ENCODE data around the gene ZNF225.
"Not testable (repeated sequence)": the region's sequence is repeated elsewhere in the genome, so short reads cannot be mapped to it uniquely, and the experiment has no call there.

ZNF225 gene

GRCh38 chr19:44113138-44113783 lies at the start of gene ZNF225:
Gene ZNF225 (plus strand): TSS chr19:44113399. CDS start chr19:44115828, 2,429 bp downstream.
- DNase-seq (ENCODE audit: low read depth in 2 of 2), result peak; percentile 67 to 83

GRCh38 chr19:44066305-44066704 lies 46.9 kb upstream of the ZNF225 start:
- DNase-seq (ENCODE audit: low read depth in 2 of 2), result no peak

GRCh38 chr19:44069415-44069814 lies 43.8 kb upstream of the ZNF225 start:
- no peak for DNase-seq (ENCODE audit: low read depth in 2 of 2)

DNA sequence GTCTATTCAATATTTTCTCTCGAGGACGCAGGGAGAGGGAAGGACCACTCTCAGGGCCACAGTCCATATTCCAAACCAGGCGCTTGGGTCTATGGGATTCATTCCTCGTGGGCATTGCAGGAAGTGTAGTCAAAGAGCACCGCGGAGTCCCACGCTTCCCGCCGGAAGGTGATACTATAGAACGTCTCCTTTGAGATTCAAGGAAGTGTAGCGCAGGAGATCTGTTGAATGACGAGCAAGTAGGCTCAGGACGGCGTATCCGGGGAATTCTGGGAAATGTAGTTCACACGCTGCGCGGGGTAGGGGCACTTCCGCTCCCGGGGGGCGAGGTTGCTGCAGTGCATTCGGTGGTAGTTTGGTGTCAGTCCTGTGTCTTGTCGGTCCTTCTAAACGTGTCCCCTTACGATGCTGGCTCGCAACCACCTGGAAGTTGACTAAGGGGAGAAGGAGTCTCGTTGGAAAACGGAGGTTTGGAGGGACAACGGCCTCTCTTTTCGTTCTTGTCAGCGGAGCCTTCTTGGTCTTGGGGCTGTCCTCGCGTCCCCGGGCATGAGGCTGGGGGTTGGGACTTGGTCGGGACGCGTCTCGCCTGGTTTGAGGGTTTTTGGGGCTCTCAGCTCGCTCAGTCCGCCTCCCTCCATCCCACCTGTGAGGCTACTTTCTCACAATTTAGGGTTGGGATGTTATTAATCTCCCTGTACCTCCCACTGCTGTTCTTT lies 41.2 kb upstream of the ZNF225 start, which contains the start of gene ZNF284:
TSS of gene ZNF284 (plus strand) at position 336 of the 719 bp plus-strand sequence. CDS start 4,231 bp downstream, outside the sequence.
- DNase-seq (ENCODE audit: low read depth in 2 of 2), result peak; percentile 63 to 76

DNA sequence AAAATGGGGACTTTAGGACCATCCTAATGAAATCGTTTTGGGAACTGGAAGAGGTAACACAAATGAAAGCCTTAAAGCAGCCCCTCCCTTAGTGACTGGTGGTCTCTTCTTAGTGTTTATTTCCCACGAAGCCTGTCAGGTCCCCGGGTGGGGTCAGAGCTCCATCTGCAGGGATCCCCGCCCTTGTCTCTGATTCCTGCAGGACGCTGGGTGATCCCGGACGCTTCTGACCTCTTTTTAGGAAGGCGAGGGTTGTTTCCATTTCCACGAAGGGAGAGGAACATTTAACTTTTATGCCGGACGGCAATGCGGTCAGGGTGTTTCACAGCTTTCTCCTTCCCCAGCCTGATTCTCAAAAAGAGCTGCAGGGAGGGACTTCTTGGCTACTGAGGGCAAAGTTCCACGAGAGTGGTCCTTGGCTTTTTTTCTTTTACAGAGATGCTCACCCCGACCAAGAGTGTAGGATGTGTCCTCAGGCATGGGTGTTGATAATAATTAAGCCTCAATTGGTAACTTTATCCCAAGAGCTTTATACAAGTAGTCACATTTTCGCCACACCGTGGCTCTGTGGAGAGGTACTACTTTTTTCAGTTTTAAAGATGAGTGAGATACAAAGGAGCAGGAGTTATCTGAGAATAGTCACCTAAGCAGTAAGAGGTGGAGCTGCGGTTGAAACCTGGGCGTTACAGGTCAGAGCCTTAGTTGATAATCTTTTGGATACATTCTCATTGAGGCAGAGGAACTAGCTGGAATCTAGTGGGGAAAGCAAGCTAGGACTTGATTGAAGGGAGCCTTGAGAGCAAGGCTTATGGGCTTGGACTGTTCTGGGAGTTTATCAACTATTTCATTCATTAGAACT lies 40.4 kb upstream of the ZNF225 start:
- no peak for DNase-seq (ENCODE audit: low read depth in 2 of 2)

DNA sequence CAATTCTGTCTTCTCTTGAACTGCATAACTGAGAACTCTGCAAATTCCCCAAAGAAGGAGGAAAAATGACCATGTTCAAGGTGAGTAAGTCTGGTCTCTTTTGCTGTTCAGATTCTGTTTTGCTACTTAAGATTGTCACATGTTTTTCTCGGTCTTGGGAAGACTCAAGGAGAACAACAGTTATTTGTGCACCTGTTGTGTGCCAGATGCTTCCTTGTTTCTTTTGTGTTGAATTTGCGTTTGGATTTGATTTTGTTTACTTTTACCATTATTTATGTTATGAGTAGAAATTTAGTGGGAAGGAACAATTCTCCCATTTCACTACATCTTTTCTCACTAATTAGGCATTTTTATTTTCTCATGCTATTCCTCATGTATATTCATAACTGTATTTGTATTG lies 36.9 kb upstream of the ZNF225 start:
- DNase-seq (ENCODE audit: low read depth in 2 of 2), result no peak

- DNase-seq (ENCODE audit: low read depth in 2 of 2), result no peak
These were observed 21.1 kb upstream of the ZNF225 start for GRCh38 chr19:44092108-44092507.

- peak; percentile 68 to 82 for DNase-seq (ENCODE audit: low read depth in 2 of 2)
These were observed 19.1 kb upstream of the ZNF225 start, which contains the start of gene ZNF224 for GRCh38 chr19:44093931-44094765. Gene ZNF224 (plus strand): TSS chr19:44094361. CDS start chr19:44097874, 3,513 bp downstream.

- DNase-seq (ENCODE audit: low read depth in 2 of 2), result no peak
These were observed 5.4 kb upstream of the ZNF225 start for GRCh38 chr19:44107751-44108150.

DNA sequence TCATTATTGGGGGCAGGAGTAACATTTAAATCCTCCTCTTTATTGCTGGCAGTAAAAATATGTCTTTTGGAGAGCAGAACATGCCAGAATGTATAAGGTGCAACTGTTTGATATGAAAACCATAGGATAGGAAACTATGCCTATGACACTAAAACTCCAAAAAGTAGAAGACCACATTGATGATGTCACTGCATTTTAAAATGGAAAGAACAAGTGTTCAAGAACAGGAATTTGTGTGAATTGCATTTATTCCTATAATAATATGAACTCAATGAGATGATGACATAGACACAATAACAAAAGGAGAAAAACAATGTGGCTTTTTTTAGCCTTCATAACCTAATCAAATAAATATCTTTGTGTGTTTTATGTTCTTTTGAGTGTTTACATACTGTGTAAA lies 3.7 kb upstream of the ZNF225 start:
- no peak for DNase-seq (ENCODE audit: low read depth in 2 of 2)

DNA sequence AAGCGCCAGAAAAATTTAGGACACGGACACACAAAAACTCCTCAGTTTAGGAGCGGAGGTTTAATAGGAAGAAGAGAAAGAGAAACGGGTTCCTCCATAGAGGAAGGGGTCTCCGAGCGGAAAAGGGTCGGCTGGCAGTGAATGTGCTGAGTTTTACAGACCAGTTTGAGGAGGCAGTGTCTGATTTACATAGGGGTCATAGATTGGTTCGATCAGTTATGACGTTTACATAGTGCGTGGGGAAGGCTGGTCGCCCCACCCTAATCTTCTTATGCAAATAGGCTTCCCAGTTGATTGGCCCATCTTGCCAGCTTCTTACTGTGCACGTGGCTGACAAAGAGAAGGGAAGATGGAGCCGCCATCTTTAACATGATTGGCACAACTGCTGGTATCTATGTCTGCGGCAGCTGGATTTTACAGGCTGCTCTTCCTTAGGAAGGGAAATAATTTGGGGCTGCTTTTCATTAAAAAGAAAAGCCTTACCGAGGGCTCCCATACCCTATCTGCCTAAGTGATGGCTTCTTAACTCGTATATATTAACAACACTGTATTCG lies 1.2 kb upstream of the ZNF225 start:
- no peak for DNase-seq (ENCODE audit: low read depth in 2 of 2)

DNA sequence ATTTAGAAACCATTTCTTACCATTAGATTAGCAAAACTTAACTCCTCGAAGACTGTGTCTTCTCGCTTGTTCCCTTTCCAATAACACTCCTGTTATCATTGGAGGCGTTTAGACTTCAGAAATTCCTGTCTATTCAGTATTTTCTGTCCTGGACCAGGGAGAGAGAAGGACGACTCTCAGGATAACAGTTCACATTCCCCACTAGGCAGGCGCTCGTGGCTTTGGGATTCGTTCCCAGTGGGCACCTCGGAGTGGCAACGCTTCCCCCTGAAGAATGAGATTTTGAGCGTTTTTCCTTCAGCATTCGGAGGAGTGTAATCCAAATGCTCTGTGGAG lies 429 bp upstream of the ZNF225 start:
- no peak for DNase-seq (ENCODE audit: low read depth in 2 of 2)

DNA sequence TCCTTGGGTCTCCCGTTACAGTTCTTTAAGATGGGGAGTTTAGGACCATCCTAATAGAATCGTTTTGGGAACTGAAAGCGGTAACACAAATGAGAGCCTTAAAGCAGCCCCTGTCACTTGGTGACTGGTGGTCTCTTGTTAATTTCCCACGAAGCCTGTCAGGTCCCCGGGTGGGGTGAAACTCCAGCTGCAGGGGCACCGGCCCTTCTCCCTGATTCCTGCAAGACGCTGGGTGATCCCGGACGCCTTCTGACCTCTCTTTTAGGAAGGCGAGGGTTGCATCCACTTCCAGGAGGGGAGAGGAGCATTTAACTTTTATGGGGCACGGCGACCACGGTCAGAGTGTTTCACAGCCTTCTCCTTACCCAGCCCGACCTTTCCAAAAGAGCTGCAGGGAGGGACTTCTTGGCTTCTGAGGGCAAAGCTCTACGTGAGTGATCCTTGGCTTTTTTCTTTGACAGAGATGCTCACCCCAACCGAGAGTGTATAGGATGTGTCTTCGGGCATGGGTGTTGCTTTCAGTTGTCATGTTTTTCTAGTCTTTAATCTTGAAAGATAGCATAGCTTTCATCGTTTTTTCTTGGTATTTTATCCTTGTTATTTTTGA lies 688 bp downstream of the ZNF225 start:
- no peak for DNase-seq (ENCODE audit: low read depth in 2 of 2)

DNA sequence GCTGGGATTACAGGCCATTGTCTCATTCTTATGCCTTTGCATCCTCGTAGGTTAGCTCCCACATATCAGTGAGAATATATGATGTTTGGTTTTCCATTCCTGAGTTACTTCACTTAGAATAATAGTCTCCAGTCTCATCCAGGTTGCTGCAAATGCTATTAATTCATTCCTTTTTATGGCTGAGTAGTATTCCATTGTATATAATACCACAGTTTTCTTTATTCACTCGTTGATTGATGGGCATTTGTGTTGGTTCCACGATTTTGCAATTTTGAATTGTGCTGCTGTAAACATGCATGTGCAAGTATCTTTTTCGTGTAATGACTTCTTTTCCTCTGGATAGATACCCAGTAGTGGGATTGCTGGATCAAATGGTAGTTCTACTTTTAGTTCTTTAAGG lies 8.0 kb downstream of the ZNF225 start:
- not testable (repeated sequence) for DNase-seq (ENCODE audit: low read depth in 2 of 2)

DNA sequence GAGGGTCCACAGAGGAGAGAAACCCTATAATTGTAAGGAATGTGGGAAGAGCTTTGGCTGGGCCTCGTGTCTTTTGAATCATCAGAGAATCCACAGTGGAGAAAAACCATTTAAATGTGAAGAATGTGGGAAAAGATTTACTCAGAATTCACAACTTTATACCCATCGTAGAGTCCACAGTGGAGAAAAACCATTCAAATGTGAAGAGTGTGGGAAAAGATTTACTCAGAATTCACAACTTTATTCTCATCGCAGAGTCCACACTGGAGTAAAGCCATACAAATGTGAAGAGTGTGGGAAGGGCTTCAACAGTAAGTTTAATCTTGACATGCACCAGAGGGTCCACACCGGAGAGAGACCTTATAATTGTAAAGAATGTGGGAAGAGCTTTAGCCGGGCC lies 18.8 kb downstream of the ZNF225 start:
- DNase-seq (ENCODE audit: low read depth in 2 of 2), result no peak

DNA sequence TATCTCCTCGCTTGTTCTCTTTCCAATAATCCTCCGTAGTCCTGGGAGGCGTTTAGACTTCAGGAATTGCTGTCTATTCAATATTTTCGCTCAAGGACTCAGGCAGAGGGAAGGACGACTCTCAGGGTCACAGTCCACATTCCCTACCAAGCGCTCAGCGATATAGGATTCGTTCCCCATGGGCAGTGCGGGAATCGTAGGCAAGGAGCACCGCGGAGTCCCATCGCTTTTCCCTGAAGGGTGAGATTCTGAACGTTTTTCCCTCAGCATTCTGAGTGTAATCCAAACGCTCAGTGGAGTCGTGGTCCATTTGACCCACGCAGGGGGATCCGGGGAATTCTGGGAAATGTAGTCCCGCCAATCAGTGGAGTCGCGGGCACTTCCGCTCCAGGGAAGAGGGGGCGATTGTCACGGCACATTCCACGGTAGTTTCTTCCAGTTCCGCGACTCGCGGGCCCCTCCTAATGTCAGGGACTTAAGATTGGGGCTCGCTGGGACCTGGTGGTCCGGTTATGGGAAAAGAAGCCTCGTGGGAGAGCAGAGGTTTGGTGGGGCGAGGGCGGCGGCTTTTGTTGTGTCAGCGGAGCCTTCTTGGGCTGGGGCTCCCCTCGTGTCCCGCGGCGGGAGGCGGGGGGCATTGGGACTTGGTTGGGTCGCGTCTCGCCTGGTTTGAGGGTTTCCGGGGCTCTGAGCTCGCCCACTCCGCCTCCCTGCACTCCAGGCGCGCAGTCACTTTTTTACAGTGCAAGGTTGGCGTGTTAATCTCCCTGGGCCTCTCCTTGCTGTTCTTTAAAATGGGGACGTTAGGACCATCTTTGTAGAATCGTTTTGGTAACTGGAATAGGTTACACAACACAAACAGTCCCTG lies 28.2 kb downstream of the ZNF225 start, which contains the start of gene ZNF234:
TSS of gene ZNF234 (plus strand) at position 364 of the 868 bp plus-strand sequence. CDS start 3,079 bp downstream, outside the sequence.
- peak; percentile 55 to 62 for DNase-seq (ENCODE audit: low read depth in 2 of 2)

DNA sequence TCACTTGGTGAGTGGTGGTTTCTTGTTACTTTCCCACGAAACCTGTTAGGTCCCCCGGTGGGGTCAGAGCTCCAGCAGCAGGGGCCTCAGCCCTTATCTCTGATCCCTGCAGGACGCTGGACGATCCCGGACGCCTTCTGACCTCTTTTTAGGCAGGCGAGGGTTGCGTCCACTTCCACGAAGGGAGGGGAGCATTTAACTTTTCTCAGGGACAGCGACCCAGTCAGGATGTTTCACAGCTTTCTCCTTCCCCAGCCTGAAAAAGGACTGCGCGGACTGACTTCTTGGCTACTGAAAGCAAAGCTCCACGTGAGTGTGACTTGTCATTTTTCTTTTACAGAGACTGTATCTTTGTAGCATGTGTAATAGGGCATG lies 28.8 kb downstream of the ZNF225 start:
- no peak for DNase-seq (ENCODE audit: low read depth in 2 of 2)

- DNase-seq (ENCODE audit: low read depth in 2 of 2), result no peak
These were observed 36.6 kb downstream of the ZNF225 start for GRCh38 chr19:44149776-44150175.

GRCh38 chr19:44151491-44151890 lies 38.3 kb downstream of the ZNF225 start:
- DNase-seq (ENCODE audit: low read depth in 2 of 2), result no peak

- no peak for DNase-seq (ENCODE audit: low read depth in 2 of 2)
These were observed 43.3 kb downstream of the ZNF225 start for GRCh38 chr19:44156475-44156874.

All from stimulated activated CD4-positive, alpha-beta T cell treated with anti-CD3 and anti-CD28 coated beads, Interleukin-4, amount 100 ng/mL, for 48 hours (primary cell).